Measurements from ENCODE around the gene AP3B1.

AP3B1 gene

DNA sequence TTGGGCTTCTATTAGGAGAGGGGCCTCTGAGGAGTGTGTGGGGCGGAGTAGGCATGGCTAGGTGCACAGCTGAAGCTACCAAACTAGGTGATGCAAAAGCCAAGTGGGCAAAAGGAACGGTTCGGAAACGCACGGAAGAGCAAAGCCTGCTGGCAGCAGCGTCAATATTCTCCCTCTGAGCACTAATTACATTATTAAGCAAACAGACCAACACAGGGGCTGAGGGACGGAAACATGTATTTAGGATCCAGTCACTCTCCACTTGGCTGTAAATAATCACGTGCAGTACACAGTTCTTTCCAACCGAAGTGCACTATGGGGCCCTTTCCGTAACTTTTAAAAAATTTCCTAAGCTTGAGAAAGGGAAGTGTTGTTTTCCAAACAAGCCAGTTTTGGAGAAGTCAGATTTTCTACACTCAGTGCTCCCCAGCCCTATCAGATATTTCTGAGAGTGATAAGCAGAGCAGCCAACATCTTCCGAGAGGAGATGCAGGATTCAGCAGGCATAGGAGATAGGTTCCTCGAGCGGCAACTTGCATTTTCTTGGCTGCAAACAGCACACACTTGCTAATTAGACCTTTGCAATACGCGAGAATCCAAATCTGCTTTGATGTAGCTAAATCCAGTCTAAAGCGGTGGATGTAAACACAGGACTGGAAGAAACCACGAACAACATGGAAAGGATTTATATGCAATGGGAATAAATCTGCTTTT, 301.2 kb downstream of the AP3B1 start:
- H3K4me3 ChIP-seq (ENCODE audit: low read length): no peak overlapping the region
- DNase-seq (ENCODE audit: low read depth): no peak
- TF ChIP-seq, protein P1, sequence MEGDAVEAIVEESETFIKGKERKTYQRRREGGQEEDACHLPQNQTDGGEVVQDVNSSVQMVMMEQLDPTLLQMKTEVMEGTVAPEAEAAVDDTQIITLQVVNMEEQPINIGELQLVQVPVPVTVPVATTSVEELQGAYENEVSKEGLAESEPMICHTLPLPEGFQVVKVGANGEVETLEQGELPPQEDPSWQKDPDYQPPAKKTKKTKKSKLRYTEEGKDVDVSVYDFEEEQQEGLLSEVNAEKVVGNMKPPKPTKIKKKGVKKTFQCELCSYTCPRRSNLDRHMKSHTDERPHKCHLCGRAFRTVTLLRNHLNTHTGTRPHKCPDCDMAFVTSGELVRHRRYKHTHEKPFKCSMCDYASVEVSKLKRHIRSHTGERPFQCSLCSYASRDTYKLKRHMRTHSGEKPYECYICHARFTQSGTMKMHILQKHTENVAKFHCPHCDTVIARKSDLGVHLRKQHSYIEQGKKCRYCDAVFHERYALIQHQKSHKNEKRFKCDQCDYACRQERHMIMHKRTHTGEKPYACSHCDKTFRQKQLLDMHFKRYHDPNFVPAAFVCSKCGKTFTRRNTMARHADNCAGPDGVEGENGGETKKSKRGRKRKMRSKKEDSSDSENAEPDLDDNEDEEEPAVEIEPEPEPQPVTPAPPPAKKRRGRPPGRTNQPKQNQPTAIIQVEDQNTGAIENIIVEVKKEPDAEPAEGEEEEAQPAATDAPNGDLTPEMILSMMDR (conservative IDR thresholded peaks at IDR 0.05; ENCODE audit: low read length): no peak

DNA sequence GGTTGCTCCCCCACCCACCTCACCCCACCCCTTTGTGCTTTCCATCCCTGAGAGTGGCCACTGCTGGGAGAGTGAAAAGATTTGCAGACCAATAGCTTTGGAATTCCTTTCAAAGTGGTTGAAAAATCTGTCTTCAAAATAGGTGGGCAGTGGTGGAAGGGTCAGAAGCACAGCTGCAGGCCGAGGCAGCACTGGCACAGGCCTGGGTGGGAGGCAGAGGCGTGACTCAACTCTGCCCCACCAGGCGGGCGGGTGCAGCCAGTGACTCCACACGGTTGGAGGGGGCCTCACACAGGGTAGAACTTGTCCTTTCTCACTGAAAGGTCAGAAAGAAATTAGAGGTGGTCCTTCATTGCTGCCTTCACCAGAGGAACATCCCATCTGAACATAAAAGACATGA, 303.4 kb downstream of the AP3B1 start:
- no peak for DNase-seq (ENCODE audit: low read depth)
- no peak overlapping the region for H3K4me3 ChIP-seq (ENCODE audit: low read length)
- TF ChIP-seq, protein P1 (conservative IDR thresholded peaks at IDR 0.05; ENCODE audit: low read length): no peak

DNA sequence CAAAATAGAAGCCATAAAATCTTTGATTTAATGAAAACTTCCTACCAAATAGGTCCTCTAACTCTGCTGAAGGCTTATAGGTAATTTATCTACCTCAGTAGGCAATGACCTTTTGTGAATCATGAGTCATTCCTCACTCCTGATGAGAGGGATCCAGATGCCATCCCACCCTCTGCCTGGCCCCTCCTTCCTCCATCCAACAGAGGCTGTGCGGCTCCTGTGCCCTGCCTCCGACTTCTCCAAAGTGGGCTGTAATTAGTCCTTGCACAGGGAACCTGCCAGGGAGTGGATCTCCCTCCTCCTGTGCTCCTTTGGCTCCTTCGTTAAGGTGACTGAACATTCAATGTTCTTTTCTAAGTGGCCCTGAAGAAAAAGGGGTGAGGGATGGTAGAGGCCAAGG, 304.5 kb downstream of the AP3B1 start:
- DNase-seq (ENCODE audit: low read depth): no peak
- TF ChIP-seq, protein P1 (conservative IDR thresholded peaks at IDR 0.05; ENCODE audit: low read length): no peak
- H3K4me3 ChIP-seq (ENCODE audit: low read length): no peak overlapping the region

DNA sequence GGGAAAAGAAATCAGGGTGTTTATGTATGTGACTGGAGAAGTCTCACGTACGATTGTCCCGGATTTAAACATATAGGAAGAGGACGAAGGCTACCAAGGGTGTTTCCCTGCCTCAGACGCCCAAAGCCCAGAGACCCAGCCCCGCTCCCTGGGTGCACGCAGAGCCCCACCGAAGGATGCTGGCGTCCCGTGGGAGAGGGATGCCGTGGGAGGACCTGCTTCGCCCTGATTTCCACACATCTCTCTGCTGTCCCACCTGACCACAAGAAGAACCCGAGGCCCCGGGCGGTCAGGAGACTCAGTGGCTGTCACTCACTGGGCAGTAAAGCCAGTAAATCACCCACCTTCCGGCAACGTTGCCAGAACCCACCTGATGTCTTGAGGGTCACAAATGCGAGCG, 306.5 kb downstream of the AP3B1 start:
- DNase-seq (ENCODE audit: low read depth): no peak
- TF ChIP-seq, protein P1 (conservative IDR thresholded peaks at IDR 0.05; ENCODE audit: low read length): no peak
- no peak overlapping the region for H3K4me3 ChIP-seq (ENCODE audit: low read length)

DNA sequence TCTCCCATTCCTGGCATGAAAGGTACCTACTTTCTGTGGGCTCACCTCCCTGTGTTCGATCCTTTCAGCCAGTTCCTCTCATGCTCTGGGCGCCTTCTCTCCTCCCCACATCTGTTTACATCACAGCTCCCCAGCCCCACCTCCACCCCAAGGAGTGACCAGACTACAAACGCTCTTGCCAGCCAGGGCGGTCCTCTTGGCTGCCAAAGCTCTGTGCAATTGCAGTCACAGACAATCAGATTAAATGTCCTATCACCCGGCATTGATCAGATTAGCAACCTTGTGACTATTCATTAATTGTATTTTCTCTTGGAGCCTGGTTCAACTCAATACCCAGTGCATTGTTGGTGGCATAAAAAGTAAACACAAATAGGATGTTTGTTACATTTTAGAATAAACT, 307.2 kb downstream of the AP3B1 start:
- H3K4me3 ChIP-seq (ENCODE audit: low read length): no peak overlapping the region
- DNase-seq (ENCODE audit: low read depth): no peak
- TF ChIP-seq, protein P1 (conservative IDR thresholded peaks at IDR 0.05; ENCODE audit: low read length): no peak

DNA sequence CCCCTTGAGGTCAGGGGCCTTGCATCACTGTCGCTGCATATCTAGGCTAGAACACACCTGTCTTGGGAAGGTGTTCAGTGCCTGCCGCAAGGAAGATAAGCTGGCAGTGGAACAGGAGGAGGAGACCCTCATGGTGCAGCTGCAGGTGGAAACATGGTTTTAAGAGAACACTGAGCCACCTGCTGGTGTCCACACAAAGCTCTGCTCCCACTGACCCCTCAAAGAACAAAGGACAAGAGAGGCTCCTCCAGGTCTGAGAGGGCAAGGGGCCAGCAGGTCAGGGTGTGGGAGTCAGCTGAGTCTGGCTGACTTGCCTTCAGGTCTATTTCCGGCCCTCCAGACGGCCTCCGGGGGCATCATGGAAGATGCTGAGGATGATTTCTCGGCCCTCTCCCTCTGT, 308.2 kb downstream of the AP3B1 start:
- TF ChIP-seq, protein P1 (conservative IDR thresholded peaks at IDR 0.05; ENCODE audit: low read length): no peak
- DNase-seq (ENCODE audit: low read depth): no peak
- H3K4me3 ChIP-seq (ENCODE audit: low read length): no peak overlapping the region

DNA sequence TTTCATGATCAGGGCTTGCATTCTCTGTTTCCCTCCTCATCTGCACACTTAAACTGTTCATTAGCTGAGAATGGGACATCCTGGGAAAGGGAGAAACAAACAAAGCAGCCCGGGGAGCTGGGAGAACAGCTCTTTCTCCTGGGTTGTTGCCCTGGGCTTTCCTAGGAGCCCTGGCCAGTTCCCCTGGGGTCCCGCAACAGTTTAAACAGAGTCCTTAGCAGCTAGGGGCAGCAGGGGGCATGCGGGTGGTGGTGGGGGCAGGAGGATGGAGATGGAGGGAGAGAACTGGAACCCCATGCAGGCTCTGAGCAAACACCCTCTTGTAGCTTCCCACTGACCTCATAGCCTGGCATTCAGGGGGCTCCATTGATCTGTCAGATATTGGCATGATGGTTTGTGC, 309.3 kb downstream of the AP3B1 start:
- TF ChIP-seq, protein P1 (conservative IDR thresholded peaks at IDR 0.05; ENCODE audit: low read length): no peak
- H3K4me3 ChIP-seq (ENCODE audit: low read length): no peak overlapping the region
- DNase-seq (ENCODE audit: low read depth): no peak
